ENCODE results near the gene RAB6A.

RAB6A gene

GRCh38 chr11:73648121-73648520, 112.8 kb downstream of the RAB6A start:
- H4K91ac ChIP-seq (ENCODE audit: low read depth, low read length), result no peak overlapping the region
- H3K4ac ChIP-seq (ENCODE audit: low read depth, low read length), result no peak overlapping the region
- H3K4me2 ChIP-seq (ENCODE audit: low read length), result no peak overlapping the region
- no peaks in the 10 kb centered on the region for H3K36me3 ChIP-seq (ENCODE audit: control insufficient read depth in 1 of 2, insufficient read depth in 2 of 2, low read length in 2 of 2)
- no peak overlapping the region for H3K9ac ChIP-seq (ENCODE audit: low read length)
- no peak for DNase-seq
- no peak overlapping the region for H2AFZ ChIP-seq (ENCODE audit: insufficient read depth, low read length, poor library complexity)
- peaks cover 12% of the 10 kb centered on the region for H3K27me3 ChIP-seq (ENCODE audit: insufficient read depth, low read length)
- no peak overlapping the region for H2AK5ac ChIP-seq (ENCODE audit: low read length)
- no peaks in the 10 kb centered on the region for H3K9me3 ChIP-seq (ENCODE audit: insufficient read depth, low read depth, low read length)
- H3K27ac ChIP-seq (ENCODE audit: low read depth, low read length), result no peak overlapping the region
- WGBS (ENCODE audit: extremely low coverage, insufficient coverage, insufficient read length), result no CpG with 5 or more reads among the region's 9 CpGs
- H2BK12ac ChIP-seq (ENCODE audit: low read length), result no peak overlapping the region
- H3K23ac ChIP-seq (ENCODE audit: low read length), result no peak overlapping the region
- no peak overlapping the region for H2BK5ac ChIP-seq (ENCODE audit: low read depth, low read length, poor library complexity)
- H3K79me2 ChIP-seq (ENCODE audit: control insufficient read depth, insufficient read depth, low read length, poor library complexity), result no peaks in the 10 kb centered on the region
- no peak overlapping the region for H3K4me3 ChIP-seq (ENCODE audit: low read depth, low read length)
- no peak overlapping the region for H4K12ac ChIP-seq (ENCODE audit: low read depth, low read length)
- H3K79me1 ChIP-seq (ENCODE audit: low read length), result no peaks in the 10 kb centered on the region
- peaks cover 8 to 12% of the 10 kb centered on the region in 2 experiments for H3K4me1 ChIP-seq (ENCODE audit: control insufficient read depth in 1 of 2, insufficient read depth in 2 of 2, low read length in 2 of 2)
- no peak overlapping the region for H2BK120ac ChIP-seq (ENCODE audit: insufficient read depth, low read length, poor library complexity)
- H4K8ac ChIP-seq (ENCODE audit: low read depth, low read length), result no peak overlapping the region
- H3K18ac ChIP-seq (ENCODE audit: low read length), result no peak overlapping the region
- H3K14ac ChIP-seq (ENCODE audit: low read length), result no peak overlapping the region

GRCh38 chr11:73647459-73648100, 113.3 kb downstream of the RAB6A start:
- Histone ChIP-seq H2BK120ac (ENCODE audit: insufficient read depth, low read length, poor library complexity) (no peak overlapping the region), H4K91ac (ENCODE audit: low read depth, low read length) (no peak overlapping the region), H2AK5ac (ENCODE audit: low read length) (no peak overlapping the region), H3K9ac (ENCODE audit: low read length) (no peak overlapping the region), H3K14ac (ENCODE audit: low read length) (no peak overlapping the region), H3K27me3 (ENCODE audit: insufficient read depth, low read length) (peaks cover 12% of the 10 kb centered on the region), H3K4ac (ENCODE audit: low read depth, low read length) (no peak overlapping the region), H3K27ac (ENCODE audit: low read depth, low read length) (no peak overlapping the region), H2AFZ (ENCODE audit: insufficient read depth, low read length, poor library complexity) (peak overlapping the region; percentile 43), H3K79me2 (ENCODE audit: control insufficient read depth, insufficient read depth, low read length, poor library complexity) (no peaks in the 10 kb centered on the region), H3K79me1 (ENCODE audit: low read length) (no peaks in the 10 kb centered on the region), H3K4me2 (ENCODE audit: low read length) (peak overlapping the region; percentile 56), H2BK12ac (ENCODE audit: low read length) (no peak overlapping the region), H3K9me3 (ENCODE audit: insufficient read depth, low read depth, low read length) (no peaks in the 10 kb centered on the region), H4K12ac (ENCODE audit: low read depth, low read length) (no peak overlapping the region), H3K18ac (ENCODE audit: low read length) (no peak overlapping the region), H2BK5ac (ENCODE audit: low read depth, low read length, poor library complexity) (no peak overlapping the region), H3K4me1 (ENCODE audit: control insufficient read depth in 1 of 2, insufficient read depth in 2 of 2, low read length in 2 of 2) (peaks cover 8 to 12% of the 10 kb centered on the region in 2 experiments), H3K36me3 (ENCODE audit: control insufficient read depth in 1 of 2, insufficient read depth in 2 of 2, low read length in 2 of 2) (no peaks in the 10 kb centered on the region), H3K4me3 (ENCODE audit: low read depth, low read length) (peak overlapping the region; percentile 10), H3K23ac (ENCODE audit: low read length) (no peak overlapping the region), H4K8ac (ENCODE audit: low read depth, low read length) (no peak overlapping the region)
- WGBS (ENCODE audit: extremely low coverage, insufficient coverage, insufficient read length), result no CpG with 5 or more reads among the region's 23 CpGs
- peak; percentile 80 to 94 for DNase-seq

DNA sequence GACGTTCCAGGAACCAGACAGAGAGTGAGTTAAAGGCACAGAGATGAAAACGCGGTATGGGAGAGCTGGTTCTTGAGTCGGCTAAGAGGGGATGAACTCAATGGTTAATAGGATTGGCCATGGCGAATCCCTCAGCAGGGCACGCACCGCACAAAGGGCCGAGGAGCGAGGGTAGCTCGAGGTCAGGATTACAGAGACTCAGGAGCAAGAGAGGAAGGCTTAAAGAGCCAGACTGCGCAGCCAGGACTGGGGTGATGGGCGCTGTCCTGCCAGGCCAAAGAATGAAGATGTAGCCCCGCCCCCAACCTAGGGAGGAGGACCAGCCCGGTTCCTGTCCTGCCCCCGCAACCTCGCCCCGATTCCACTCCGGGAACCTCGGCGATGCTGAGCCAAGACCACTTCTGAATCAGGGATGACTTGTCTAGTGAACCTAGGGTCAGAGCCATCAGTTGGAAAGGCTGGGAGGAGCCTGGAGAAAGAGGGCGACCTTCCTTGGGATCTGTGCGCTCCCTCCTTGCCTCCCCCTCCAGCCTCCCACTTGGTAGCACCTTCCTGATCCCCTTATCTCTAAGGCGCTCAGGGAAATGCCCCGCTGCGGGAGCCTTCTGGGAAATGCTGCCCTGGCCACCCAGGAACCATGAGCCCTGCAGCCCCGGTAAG, 114.8 kb downstream of the RAB6A start, which contains the start of gene PLEKHB1:
Gene PLEKHB1 (plus strand): TSS at position 610 of the 660 bp plus-strand sequence. CDS start 28 bp downstream, at position 638.
- H3K9ac ChIP-seq (ENCODE audit: low read length), result no peak within 1 kb of the TSS
- peak within 1 kb of the TSS; percentile 11 for H3K4me2 ChIP-seq (ENCODE audit: low read length)
- H3K79me2 ChIP-seq (ENCODE audit: control insufficient read depth, insufficient read depth, low read length, poor library complexity), result no peaks in the 10 kb centered on the region
- no peaks in the 10 kb centered on the region for H3K9me3 ChIP-seq (ENCODE audit: insufficient read depth, low read depth, low read length)
- H3K36me3 ChIP-seq (ENCODE audit: control insufficient read depth in 1 of 2, insufficient read depth in 2 of 2, low read length in 2 of 2), result no peaks in the 10 kb centered on the region
- WGBS (ENCODE audit: extremely low coverage, insufficient coverage, insufficient read length), result no CpG with 5 or more reads among the region's 26 CpGs
- H3K27me3 ChIP-seq (ENCODE audit: insufficient read depth, low read length), result peaks cover 12% of the 10 kb centered on the region
- H4K12ac ChIP-seq (ENCODE audit: low read depth, low read length), result no peak within 1 kb of the TSS
- no peak within 1 kb of the TSS for H4K91ac ChIP-seq (ENCODE audit: low read depth, low read length)
- no peak within 1 kb of the TSS for H2AK5ac ChIP-seq (ENCODE audit: low read length)
- peaks cover 5 to 7% of the 10 kb centered on the region in 2 experiments for H3K4me1 ChIP-seq (ENCODE audit: control insufficient read depth in 1 of 2, insufficient read depth in 2 of 2, low read length in 2 of 2)
- DNase-seq, result no peak
- H2BK5ac ChIP-seq (ENCODE audit: low read depth, low read length, poor library complexity), result no peak within 1 kb of the TSS
- H4K8ac ChIP-seq (ENCODE audit: low read depth, low read length), result no peak within 1 kb of the TSS
- no peaks in the 10 kb centered on the region for H3K79me1 ChIP-seq (ENCODE audit: low read length)
- no peak within 1 kb of the TSS for H3K4me3 ChIP-seq (ENCODE audit: low read depth, low read length)
- H2AFZ ChIP-seq (ENCODE audit: insufficient read depth, low read length, poor library complexity), result no peak within 1 kb of the TSS
- H3K27ac ChIP-seq (ENCODE audit: low read depth, low read length), result no peak within 1 kb of the TSS
- H3K18ac ChIP-seq (ENCODE audit: low read length), result no peak within 1 kb of the TSS
- H2BK120ac ChIP-seq (ENCODE audit: insufficient read depth, low read length, poor library complexity), result no peak within 1 kb of the TSS
- no peak within 1 kb of the TSS for H3K23ac ChIP-seq (ENCODE audit: low read length)
- no peak within 1 kb of the TSS for H3K4ac ChIP-seq (ENCODE audit: low read depth, low read length)
- no peak within 1 kb of the TSS for H2BK12ac ChIP-seq (ENCODE audit: low read length)
- no peak within 1 kb of the TSS for H3K14ac ChIP-seq (ENCODE audit: low read length)

GRCh38 chr11:73645121-73645969, 115.5 kb downstream of the RAB6A start:
- no CpG with 5 or more reads among the region's 16 CpGs for WGBS (ENCODE audit: extremely low coverage, insufficient coverage, insufficient read length)
- no peak overlapping the region for H3K9ac ChIP-seq (ENCODE audit: low read length)

More at GRCh38 chr11:73645121-73645969, 115.5 kb downstream of the RAB6A start:
- H3K18ac ChIP-seq (ENCODE audit: low read length), result no peak overlapping the region
- H4K91ac ChIP-seq (ENCODE audit: low read depth, low read length), result no peak overlapping the region
- no peaks in the 10 kb centered on the region for H3K79me2 ChIP-seq (ENCODE audit: control insufficient read depth, insufficient read depth, low read length, poor library complexity)
- no peaks in the 10 kb centered on the region for H3K36me3 ChIP-seq (ENCODE audit: control insufficient read depth in 1 of 2, insufficient read depth in 2 of 2, low read length in 2 of 2)
- H3K14ac ChIP-seq (ENCODE audit: low read length), result no peak overlapping the region
- H3K23ac ChIP-seq (ENCODE audit: low read length), result no peak overlapping the region
- H4K12ac ChIP-seq (ENCODE audit: low read depth, low read length), result no peak overlapping the region
- H2BK5ac ChIP-seq (ENCODE audit: low read depth, low read length, poor library complexity), result no peak overlapping the region
- no peak overlapping the region for H4K8ac ChIP-seq (ENCODE audit: low read depth, low read length)
- H2AK5ac ChIP-seq (ENCODE audit: low read length), result no peak overlapping the region
- peaks cover 5 to 7% of the 10 kb centered on the region in 2 experiments for H3K4me1 ChIP-seq (ENCODE audit: control insufficient read depth in 1 of 2, insufficient read depth in 2 of 2, low read length in 2 of 2)
- no peak overlapping the region for H3K4me3 ChIP-seq (ENCODE audit: low read depth, low read length)
- H2BK12ac ChIP-seq (ENCODE audit: low read length), result no peak overlapping the region
- peak overlapping the region; percentile 11 for H3K4me2 ChIP-seq (ENCODE audit: low read length)
- peaks cover 12% of the 10 kb centered on the region for H3K27me3 ChIP-seq (ENCODE audit: insufficient read depth, low read length)
- H3K4ac ChIP-seq (ENCODE audit: low read depth, low read length), result no peak overlapping the region
- no peaks in the 10 kb centered on the region for H3K9me3 ChIP-seq (ENCODE audit: insufficient read depth, low read depth, low read length)
- H2AFZ ChIP-seq (ENCODE audit: insufficient read depth, low read length, poor library complexity), result no peak overlapping the region
- no peak for DNase-seq
- no peak overlapping the region for H2BK120ac ChIP-seq (ENCODE audit: insufficient read depth, low read length, poor library complexity)
- no peaks in the 10 kb centered on the region for H3K79me1 ChIP-seq (ENCODE audit: low read length)
- no peak overlapping the region for H3K27ac ChIP-seq (ENCODE audit: low read depth, low read length)
